HEK293T (cell line): ENCODE data around the gene SCN4B.

Experiments
- CTCF ChIA-PET: fragments of 350-600 bp; formaldehyde crosslinking; extraction: SDS; loops from one replicate; lab custom pipeline; 2021; ENCODE audit warnings: antibody characterized with exemption, inconsistent platforms; lab: Yijun Ruan, JAX
- POLR2A ChIA-PET: fragments of 350-600 bp; formaldehyde crosslinking; extraction: SDS; loops from one replicate; lab custom pipeline; 2020; ENCODE audit warnings: antibody characterized with exemption, inconsistent platforms; lab: Yijun Ruan, JAX
- DNase-seq: peaks from one replicate; pipeline ENCODE4 v3.0.0; 2012; ENCODE audit warnings: mixed read lengths; ENCODE audit errors: extremely low spot score
- ARNT ChIP-seq: fragments of 450-650 bp; IDR thresholded peaks from 2 replicates; pipeline ENCODE4 v1.6.1; 2017; ENCODE audit warnings: mild to moderate bottlenecking
- BHLHE40 ChIP-seq: fragments of 450-650 bp; IDR thresholded peaks from 2 replicates; pipeline ENCODE4 v1.6.1; 2016; ENCODE audit warnings: mild to moderate bottlenecking, moderate library complexity, borderline replicate concordance
- CTBP1 ChIP-seq: fragments of 450-650 bp; IDR thresholded peaks from 2 replicates; pipeline ENCODE4 v1.6.1; 2016; ENCODE audit warnings: borderline replicate concordance
- ELF4 ChIP-seq: fragments of 450-650 bp; IDR thresholded peaks from 2 replicates; pipeline ENCODE4 v1.6.1; 2017; ENCODE audit warnings: antibody characterized with exemption
- FOXA1 ChIP-seq: fragments of 450-650 bp; IDR thresholded peaks from 2 replicates; pipeline ENCODE4 v1.6.1; 2016; ENCODE audit warnings: mild to moderate bottlenecking
- FOXK2 ChIP-seq: fragments of 450-650 bp; IDR thresholded peaks from 2 replicates; pipeline ENCODE4 v1.6.1; 2016; ENCODE audit warnings: mild to moderate bottlenecking
- FOXM1 ChIP-seq: fragments of 450-650 bp; IDR thresholded peaks from 2 replicates; pipeline ENCODE4 v1.6.1; 2017; ENCODE audit warnings: mild to moderate bottlenecking, borderline replicate concordance
- HDGF ChIP-seq: fragments of 450-650 bp; IDR thresholded peaks from 2 replicates; pipeline ENCODE4 v1.6.1; 2017; ENCODE audit warnings: antibody characterized with exemption, borderline replicate concordance
- L3MBTL2 ChIP-seq: fragments of 450-650 bp; conservative IDR thresholded peaks from 2 replicates; pipeline ENCODE4 v1.6.1; 2016; ENCODE audit warnings: mild to moderate bottlenecking
- LEF1 ChIP-seq: fragments of 450-650 bp; IDR thresholded peaks from 2 replicates; pipeline ENCODE4 v1.6.1; 2017; ENCODE audit warnings: mild to moderate bottlenecking, borderline replicate concordance
- NFRKB ChIP-seq: fragments of 450-650 bp; IDR thresholded peaks from 2 replicates; pipeline ENCODE4 v1.6.1; 2016; ENCODE audit warnings: mild to moderate bottlenecking, moderate library complexity
- SP1 ChIP-seq: fragments of 450-650 bp; IDR thresholded peaks from 2 replicates; pipeline ENCODE4 v1.6.1; 2017
- SUZ12 ChIP-seq: fragments of 450-650 bp; IDR thresholded peaks from 2 replicates; pipeline ENCODE4 v1.6.1; 2016; ENCODE audit warnings: mild to moderate bottlenecking
- TARDBP ChIP-seq: fragments of 450-650 bp; IDR thresholded peaks from 2 replicates; pipeline ENCODE4 v1.6.1; 2016
- ZNF384 ChIP-seq: fragments of 450-650 bp; IDR thresholded peaks from 2 replicates; pipeline ENCODE4 v1.6.1; 2016
- TF ChIP-seq, protein P1 (sequence below): fragments of 450-650 bp; IDR thresholded peaks from 2 replicates; pipeline ENCODE4 v1.6.1; 2016

SCN4B gene

DNA sequence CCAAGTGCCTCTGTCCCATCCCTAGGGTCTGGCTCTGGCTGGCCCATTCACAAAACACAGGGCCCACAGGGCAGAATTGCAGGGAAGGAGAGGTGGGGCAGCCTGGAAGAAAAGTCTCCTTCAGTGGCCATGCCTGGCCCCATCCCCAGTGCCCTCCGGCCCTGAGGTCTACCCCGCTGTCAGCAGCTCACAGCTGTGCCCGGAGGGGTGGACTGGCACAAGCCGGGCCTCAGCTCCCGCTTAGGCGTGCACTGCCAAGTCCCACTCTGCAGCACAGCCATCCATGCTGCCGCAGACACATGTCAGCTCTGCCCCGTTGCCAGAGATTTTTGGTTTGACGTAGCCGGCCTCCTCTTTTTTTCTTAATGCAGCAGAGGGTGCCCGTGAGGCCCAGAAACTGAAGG lies 27.7 kb upstream of the SCN4B start:
- CTCF ChIA-PET = interaction anchor here (0.7 to 2.6 kb wide), 4 partner anchors 9 to 240 kb away, joined by 3 to 26 read pairs (median 6); no protein-coding TSS in a partner anchor
- POLR2A ChIA-PET = interaction anchor here (0.9 to 1.1 kb wide), 6 partner anchors 9 to 179 kb away, joined by 3 to 9 read pairs (median 3); partner anchors contain the start of gene UBE4A
- TF ChIP-seq, protein P1, sequence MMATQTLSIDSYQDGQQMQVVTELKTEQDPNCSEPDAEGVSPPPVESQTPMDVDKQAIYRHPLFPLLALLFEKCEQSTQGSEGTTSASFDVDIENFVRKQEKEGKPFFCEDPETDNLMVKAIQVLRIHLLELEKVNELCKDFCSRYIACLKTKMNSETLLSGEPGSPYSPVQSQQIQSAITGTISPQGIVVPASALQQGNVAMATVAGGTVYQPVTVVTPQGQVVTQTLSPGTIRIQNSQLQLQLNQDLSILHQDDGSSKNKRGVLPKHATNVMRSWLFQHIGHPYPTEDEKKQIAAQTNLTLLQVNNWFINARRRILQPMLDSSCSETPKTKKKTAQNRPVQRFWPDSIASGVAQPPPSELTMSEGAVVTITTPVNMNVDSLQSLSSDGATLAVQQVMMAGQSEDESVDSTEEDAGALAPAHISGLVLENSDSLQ = 0 out of 2 replicates have a peak, but pooled peaks have one; percentile 29
- no peak for TF ChIP-seq ELF4

DNA sequence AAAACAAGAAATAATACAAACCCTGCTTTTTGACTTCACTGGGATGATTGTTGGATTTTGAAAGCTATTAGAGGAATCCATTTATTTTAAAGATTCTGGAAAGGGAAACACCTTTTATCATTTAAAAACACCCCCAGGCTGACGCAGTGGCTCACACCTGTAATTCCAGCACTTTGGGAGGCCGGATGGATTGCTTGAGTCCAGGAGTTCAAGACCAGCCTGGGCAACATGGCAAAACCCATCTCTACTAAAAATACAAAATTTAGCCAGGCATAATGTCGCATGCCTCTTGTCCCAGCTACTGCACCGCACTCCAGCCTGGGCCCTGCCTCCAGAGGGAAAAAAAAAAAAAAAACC lies 24.1 kb upstream of the SCN4B start:
- ChIA-PET CTCF (interaction anchor here (0.7 to 0.8 kb wide), 2 partner anchors 32 to 754 kb away, joined by 3 read pairs; no protein-coding TSS in a partner anchor), POLR2A (no interaction called here)
- DNase-seq = no peak
- TF ChIP-seq TARDBP (no peak), FOXK2 (no peak), ZNF384 (no peak), L3MBTL2 (no peak), SP1 (no peak), SUZ12 (no peak), CTBP1 (no peak), HDGF (no peak), NFRKB (no peak), LEF1 (no peak), FOXM1 (no peak), ELF4 (no peak), BHLHE40 (no peak)

More for the DNA sequence above, 27.7 kb upstream of the SCN4B start:
- peak; percentile 71 for DNase-seq

- ChIA-PET POLR2A (no interaction called here), CTCF (interaction anchor here (0.7 to 0.8 kb wide), 3 partner anchors 22 to 753 kb away, joined by 3 to 4 read pairs (median 3); no protein-coding TSS in a partner anchor)
- peak; percentile 34 for DNase-seq
- no peak for TF ChIP-seq FOXM1
- TF ChIP-seq L3MBTL2 = 0 out of 2 replicates have a peak, but pooled peaks have one; percentile 22
- no peak for TF ChIP-seq SP1
Measured at GRCh38 chr11:118175993-118176777, 23.6 kb upstream of the SCN4B start, which contains the start of gene SCN2B. TSS of gene SCN2B (minus strand) at chr11:118176639. CDS start at chr11:118176431, 208 bp downstream.

DNA sequence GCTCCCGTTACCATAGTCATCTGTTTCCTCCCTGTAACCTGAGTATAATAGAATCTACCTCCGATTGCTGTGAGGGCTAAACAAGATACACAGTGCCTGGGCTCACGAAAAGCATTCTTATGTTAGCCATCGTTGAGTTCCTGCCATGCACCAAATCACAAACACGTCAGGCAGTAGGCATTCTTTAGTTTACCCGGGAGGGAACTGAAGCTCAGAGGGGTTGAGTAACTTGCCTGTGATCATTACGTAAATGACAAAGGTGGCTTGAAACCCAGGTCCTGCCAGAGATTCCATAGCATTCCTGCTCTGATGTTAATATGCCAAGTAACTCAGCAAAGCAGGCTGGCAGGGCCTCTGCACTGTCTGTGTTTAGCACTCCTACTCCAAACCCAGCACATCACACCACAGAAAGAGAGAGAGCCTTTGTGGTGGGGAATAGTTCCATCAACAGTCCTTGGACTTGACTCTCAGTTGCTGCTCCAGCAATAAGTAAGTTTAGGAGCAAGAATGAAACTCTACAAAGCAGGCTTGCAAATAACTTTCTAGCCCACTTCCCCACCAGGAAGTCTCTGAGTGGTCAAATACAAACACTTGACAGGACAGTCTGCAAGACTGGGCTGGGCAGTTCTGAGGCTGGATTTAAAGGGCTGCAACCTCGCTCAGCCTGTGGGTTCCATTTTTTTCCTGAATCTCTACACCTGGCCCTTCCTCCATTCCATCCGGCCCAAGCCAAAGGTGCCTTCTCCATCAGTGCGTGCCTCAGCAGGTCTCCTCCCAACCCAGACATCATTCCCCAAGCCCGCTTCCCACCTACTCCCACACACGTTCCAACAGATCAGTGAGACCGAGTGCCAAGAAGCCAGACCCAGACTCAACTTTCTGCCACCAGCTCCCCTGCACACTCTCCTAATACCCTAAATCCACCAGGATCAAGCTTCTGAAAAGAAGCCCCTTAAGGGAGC lies 22.7 kb upstream of the SCN4B start:
- CTCF ChIA-PET = interaction anchor here (0.6 to 0.7 kb wide), 2 partner anchors 10 to 23 kb away, joined by 3 to 4 read pairs; no protein-coding TSS in a partner anchor
- TF ChIP-seq CTBP1 (no peak), SUZ12 (no peak), FOXK2 (no peak), LEF1 (no peak), TARDBP (no peak), ARNT (no peak), FOXM1 (no peak), SP1 (no peak), ZNF384 (no peak), HDGF (no peak), ELF4 (no peak), L3MBTL2 (no peak), BHLHE40 (no peak), FOXA1 (no peak), NFRKB (no peak)
- TF ChIP-seq, protein P1 = no peak
- POLR2A ChIA-PET = no interaction called here
- no peak for DNase-seq

DNA sequence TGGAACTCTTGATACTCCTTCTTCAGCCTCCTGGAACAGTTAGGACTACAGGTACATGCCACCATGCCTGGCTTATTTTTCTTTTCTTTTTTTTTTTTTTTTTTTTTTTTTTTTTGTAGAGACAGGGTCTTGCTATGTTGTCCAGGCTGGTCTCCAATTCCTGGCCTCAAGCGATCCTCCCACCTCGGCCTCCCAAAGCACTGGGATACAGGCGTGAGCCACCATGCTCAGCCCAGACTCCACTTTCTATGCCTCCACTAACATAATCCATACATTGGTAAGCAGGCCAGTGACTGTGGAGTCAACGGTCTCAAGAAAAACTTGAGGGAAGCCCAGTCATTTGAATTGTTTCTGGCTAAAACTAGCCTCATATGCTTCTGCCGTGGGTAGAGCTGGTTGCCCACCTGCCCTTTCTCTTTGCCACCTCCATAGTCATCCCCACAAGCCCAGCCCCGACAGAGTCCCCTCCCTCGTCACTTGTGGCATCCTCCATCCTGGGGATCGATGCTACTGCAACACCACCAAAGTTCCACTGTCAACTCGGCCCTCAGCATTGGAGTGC lies 21.5 kb upstream of the SCN4B start:
- TF ChIP-seq LEF1 (no peak), ELF4 (no peak), CTBP1 (no peak), BHLHE40 (no peak)
- TF ChIP-seq, protein P1 = no peak
- ChIA-PET POLR2A (no interaction called here), CTCF (interaction anchor here (0.6 to 0.7 kb wide), 2 partner anchors 11 to 693 kb away, joined by 3 read pairs; no protein-coding TSS in a partner anchor)
- no peak for DNase-seq
